ENCODE results near the gene MYO10.
"Not testable (repeated sequence)": the region's sequence is repeated elsewhere in the genome, so short reads cannot be mapped to it uniquely, and the experiment has no call there.

Gene MYO10

DNA sequence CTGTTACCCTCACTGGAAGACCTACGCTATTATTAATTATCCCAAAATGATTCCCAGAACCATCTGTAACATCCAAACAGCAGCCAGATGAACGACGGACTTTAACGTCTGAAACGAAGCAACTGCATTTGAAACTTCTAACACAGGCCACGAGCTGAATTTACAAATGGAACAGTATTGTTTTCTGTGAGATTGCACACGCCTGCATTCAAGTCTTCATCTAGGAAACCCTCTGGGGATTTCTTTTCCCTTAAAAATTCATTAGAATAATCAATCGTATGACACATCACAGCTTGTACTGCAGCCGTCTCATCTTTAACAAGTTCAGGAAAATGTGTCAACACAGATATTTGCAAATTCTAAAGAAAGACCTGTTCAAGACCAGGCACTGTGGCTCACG lies 80.2 kb downstream of the MYO10 start:
- DNase-seq, result no peak

DNA sequence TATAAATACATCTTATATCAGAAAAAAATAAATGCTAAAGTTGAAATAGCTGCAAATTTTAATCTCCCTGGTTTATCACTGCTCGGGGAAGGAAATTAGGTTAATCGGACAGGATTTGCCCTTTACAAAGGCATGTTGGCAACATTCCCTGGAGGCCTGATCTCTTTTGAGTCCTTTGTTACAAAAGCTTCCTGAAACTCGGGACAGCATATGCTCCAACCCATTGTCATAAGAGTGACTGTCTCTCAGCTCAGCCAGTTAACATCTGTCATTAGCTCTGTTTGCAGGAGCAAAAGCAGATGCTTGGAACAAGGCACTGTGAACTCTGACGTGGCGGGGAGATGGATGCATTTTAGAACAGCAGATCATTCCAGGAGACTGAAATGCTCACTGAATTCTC lies 80.6 kb downstream of the MYO10 start:
- DNase-seq, result no peak

DNA sequence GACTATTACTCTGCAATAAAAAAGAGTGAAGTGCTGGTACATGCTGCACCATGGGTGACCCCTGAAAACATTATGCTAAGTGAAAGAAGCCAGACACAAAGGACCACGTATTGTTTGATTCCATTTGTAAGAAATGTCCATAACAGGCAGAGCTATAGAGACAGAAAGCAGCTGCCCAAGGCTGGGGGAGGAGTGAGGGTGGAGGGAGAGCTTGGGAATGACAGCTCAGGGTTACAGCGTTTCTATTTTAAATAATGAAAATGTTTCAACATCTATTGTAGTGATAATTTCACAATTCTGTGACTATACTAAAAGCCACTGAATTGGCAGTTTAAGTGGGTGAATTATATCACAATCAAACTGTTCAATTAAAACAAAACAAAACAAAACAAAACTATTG lies 81.7 kb downstream of the MYO10 start:
- no peak for DNase-seq

DNA sequence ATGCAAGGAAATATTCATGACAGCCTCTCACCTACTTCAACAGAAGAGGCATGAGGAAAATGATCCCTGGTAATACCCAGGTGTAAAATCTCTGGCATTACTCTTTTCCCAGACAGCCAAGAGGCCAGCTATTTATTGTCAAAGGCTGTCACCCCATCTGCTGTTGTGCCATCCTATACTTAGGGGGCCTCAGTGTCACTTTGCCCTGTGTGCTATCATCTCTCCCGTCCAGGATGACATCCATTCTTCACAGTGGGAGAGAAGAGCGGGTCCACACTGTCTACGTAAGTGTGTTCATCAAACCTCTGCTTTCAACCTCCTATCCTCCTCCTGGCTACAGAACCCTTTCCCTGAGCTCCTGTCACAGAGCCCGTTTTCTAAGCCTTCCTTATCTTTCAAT lies 82.6 kb downstream of the MYO10 start:
- DNase-seq, result no peak

DNA sequence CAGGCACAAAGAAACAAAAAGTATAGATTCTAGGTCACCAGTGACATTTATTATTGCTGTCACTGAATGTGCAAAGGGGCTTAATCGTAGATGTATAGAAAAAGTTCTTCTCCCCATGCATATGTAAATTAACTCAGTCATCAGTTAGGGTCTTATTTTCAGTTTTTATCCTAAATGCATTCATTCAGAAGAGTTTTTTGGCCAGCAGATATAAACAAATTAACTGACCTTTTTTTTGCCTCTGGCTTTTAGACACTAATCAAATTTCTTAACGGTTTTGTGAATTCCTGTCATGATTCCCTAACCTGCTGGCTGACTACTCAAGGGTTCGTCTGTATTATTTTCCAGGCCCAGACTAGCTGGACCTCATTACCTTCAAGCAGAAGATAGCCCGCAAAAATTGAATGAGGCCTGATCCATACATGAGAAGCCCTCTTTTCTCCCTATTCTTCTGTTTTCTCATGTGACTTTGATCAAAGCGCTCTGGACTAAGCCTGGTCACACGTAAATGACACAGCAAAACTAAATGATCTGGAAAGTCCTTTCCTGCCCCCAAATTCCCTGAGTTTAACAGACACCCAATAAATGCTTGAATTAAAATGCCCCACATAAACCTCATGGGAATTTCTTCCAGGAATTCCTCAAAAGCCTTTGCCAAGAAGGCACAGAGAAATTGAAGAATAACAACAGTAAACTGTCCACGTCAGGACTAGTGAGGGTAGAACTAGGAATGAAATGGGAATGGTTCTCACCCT lies 83.7 kb downstream of the MYO10 start:
- DNase-seq, result no peak

DNA sequence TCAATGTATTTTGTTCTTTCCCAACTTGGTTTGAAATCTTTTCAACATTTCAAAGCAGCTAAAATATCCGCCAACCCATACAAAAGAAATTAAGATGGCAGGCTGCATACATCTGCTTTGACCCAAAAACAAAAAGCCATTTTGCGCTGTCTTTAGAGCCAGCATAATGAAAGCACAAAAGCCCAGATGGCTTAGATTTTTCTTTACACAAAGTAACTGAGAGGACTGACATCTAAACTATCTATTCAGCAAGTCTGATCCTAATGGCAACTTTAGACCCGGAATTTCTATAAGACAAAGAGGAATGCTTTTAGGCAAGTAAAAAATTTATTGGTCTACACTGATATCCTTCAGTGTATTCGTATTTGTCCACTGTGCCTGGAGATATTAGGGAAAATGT lies 86.3 kb downstream of the MYO10 start:
- no peak for DNase-seq

DNA sequence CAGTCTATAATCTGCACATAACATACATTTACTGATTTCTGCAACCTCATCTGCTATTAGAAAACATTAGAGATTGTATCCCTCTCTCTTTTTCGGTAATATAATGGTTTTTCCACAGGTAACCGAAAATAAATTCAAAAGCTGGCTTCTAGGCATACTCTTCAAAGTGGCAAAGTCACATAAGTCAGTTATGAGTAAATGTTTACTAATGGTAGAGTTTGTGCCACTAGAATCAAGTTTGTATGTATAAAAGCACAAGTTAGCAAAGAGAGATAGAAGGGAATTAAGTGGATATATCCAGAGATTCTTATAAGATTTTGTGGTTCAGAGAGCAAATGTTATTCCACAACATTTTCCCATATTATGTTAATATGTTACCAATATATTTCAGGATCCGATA lies 86.9 kb downstream of the MYO10 start:
- no peak for DNase-seq

DNA sequence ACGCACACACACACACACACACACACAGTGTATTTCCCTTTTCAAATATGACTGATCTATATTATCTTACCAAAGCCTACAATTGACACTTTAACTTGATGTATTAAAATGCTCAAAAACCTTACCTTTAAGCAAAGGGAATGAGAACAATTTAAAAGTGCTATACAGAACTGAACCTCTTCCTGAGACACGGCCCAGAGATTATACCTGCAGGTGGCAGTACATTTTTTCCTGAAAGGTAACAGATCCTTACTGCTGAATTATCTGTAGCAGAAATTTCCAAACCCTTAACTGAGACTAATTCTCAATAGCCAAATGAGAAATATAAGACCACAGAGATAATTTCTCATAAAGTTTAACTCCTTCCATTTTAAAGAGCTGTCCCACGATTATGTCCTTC lies 91.1 kb downstream of the MYO10 start:
- DNase-seq, result no peak

DNA sequence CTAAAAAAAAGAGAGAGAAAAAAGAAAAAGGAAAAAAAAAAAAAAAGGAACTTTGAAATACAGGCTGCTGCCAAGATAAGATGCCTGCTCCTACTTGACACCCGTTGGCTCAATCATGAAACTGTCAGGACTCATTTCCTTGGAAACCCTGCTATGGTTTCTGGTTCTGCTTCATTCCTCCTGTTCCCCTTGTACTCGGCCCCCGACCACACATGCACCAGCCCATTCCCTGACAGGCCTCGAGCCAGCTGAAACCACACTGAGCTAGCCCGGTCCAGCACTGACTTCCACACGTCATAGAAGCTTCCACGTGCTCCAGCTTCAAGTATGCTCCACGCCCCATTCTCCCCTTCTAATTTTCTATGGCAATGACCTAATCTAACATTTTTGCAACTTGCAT lies 93.2 kb downstream of the MYO10 start:
- DNase-seq, result no peak

DNA sequence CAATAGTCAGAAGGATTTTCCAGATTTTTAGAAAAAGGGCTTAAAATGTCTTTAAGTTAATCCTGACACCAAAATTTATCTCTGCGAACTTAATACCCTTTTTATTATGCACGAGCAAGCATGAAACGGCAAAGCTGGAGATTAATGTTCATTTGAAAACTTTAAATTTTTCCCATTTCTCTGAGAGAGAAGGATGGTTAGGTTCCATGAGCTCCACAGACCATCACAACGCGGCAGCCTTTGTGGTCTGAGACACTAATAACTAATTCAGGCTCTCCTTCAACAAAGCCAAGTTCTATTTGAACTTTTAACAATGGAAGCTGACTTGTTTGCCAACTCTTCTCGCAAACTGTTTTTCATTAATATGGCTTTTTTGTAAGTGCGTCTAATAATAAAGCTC lies 94.7 kb downstream of the MYO10 start:
- no peak for DNase-seq

DNA sequence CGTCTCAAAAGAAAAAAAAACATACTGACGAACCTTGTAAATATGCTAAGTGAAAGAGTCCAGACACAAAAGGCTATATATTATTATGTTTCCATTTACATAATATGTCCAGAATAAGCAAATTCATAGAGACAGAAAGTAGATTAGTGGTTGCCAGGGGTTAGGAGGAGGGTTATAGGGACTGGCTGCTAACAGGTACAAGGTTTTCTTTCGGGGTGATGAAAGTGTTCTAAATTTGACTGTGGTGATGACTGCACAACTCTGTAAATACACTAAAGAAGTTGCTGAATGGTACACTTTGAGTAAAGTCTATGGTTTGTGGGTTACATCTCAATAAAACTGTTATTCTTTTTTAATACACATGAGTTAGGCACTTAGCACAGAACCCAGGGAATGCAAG lies 98.8 kb downstream of the MYO10 start:
- DNase-seq, result no peak

DNA sequence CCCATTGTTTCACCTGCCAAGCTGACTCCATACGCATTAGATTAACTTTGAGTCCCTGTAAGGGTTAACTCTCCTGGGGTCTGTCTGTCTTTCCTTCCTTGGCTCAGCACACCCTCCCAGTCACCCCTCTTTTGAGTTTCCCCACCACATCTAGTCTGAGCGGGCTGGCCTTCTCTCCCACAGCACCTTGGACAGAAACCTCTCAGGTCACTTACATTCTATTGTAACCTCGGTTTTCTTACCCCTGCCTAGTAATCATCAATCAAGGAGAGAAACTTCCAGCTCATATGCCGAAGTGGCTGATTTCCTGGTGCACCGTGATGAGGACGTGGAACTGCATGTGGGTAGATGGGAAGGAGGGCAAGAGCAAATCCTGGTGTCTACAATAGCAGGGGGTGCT lies 102.1 kb downstream of the MYO10 start:
- DNase-seq, result no peak

DNA sequence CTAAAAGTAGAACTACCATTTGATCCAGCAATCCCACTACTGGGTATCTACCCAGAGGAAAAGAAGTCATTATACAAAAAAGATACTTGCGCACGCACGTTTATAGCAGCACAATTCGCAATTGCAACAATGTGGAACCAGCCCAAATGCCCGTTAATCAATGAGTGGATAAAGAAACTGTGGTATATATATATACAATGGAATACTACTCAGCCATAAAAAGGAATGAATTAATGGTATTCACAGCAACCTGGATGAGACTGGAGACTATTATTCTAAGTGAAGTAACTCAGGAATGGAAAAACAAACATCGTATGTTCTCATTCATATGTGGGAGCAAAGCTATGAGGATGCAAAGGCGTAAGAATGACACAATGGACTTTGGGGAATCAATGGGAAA lies 104.8 kb downstream of the MYO10 start:
- not testable (repeated sequence) for DNase-seq

DNA sequence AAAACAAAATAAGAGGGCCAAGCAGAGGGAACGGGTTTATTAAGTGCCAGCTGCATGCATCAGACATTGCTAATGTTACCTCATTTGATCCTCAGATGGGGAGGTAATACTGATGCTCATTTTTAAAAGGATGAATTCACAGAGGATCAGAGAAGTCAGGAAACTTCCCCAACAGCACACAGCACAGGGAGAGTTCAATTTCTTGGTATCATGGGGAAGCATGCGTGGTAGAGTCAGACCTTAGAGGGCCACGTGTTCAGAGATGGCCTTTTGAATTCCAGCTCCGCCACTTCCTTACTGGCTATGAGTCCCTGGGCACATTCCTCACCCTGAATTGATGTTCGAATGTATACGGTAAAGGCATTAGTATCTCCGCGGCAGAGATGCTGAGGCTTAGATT lies 108.3 kb downstream of the MYO10 start:
- no peak for DNase-seq

DNA sequence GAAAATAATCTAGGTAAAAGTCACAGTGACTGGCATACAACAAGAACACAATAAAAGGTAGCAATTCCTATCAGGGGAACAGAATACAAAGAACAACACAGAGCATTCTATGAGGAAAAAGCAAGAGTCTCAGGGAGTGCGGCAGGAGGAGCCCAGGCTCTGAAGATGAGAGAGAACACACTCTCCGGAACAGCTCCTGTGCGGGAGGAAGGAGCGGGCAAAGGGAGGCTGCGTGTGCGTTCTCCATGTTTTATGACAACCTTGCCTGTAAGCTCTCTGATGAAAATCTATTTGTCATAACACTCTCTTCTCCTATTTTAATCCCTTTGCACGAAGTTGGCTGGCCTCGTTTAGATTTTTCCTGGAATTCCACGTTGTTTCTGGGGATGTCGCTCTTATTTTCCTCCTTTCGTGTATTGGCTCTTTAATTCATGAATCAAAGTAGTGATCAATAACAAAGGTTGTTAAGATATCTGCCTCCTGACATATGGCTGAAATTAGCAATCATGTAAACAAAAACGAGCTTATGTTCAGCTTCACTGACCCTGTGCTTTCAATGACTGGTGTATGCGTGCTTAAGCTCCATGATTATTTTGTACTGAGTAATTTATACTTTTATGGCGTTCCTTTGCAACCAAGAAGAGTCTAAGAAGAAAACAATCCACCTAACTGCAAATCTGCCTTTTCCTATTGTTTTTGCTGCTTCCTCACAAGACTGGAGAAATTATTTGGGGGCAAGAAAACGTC lies 109.5 kb downstream of the MYO10 start:
- no peak for DNase-seq

DNA sequence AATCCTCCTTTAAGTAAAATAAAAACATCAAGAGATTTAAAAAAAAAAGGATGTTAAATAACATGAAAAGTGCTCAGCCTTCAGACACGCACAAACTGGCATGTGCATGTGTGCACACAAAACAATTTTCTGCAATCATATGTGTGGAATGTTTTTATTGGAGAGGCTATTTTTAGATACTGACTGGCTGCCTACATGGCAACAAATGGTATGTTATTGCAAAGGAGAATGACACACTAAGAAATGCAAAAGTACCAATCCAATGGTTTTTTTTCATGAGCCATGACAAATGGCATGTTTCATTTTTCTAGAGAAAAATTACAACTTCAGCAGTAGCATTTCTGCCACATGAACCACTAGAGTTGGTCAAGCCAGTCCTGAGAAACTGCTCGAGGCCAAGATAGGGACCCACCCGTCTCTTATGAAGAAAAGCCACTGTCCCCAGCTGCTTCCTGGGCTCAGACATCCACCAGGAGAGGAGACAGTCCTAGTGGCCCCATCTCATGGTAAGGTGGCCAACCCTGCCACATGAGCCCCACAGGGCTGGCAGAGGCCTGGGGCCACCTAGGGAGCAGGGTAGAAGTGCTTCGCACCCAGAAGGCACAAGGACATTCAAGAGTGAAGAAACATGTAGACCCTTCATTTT lies 116.4 kb downstream of the MYO10 start:
- DNase-seq, result no peak

DNA sequence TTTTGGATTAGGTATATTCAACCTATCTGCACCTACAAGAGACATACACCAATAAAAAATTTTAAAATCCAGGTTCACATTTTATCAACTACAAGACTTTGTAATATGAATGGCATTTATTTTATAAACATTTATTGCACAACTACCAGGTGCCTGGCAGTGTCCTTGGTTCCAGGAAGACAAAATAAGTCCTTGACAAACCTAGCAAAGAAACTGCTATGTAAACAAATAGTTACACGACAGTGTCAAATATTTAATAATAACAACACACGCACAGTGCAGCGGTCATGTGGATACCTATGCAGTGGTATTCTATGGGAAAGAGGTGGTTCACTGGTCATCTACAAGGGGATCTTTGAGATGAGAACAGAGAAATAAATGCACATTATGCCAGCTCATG lies 120.7 kb downstream of the MYO10 start:
- no peak for DNase-seq

DNA sequence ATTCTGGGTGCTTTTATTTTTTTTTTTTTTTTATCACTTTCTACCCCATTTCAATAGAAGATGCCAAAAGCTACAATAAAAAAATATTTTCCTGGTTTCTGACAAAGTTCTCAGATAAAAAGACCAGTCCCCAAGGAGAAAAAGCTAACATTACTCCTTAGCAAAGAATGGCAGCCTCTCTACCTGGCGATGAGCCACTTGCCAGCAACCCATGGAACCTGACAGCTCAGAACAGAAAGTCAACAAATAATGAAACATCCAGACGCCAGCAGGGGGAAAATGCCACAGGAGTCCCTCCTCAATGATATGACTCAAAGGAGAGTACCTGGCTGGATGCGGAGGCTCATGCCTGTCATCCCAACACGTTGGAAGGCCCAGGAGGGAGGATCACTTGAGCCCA lies 123.2 kb downstream of the MYO10 start:
- DNase-seq, result no peak

DNA sequence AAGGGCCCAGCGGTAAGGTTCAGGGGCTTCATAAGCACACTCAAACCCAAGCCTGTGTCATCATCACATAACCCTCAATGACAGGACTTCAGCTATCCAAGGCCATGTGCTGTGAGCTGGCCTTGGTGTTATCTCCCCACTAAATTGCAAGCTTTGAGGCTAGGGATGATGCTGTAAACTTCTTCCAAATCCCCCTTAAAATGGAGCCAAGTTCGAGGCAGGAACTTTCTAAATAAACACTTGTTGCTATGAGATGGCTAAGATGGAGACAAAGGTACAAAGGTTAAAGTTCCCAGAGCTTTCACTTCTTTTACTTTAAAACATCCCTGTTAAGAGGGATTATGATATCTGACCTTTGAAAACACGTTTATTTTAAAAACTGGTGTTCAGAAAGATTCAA lies 123.6 kb downstream of the MYO10 start:
- DNase-seq, result no peak

DNA sequence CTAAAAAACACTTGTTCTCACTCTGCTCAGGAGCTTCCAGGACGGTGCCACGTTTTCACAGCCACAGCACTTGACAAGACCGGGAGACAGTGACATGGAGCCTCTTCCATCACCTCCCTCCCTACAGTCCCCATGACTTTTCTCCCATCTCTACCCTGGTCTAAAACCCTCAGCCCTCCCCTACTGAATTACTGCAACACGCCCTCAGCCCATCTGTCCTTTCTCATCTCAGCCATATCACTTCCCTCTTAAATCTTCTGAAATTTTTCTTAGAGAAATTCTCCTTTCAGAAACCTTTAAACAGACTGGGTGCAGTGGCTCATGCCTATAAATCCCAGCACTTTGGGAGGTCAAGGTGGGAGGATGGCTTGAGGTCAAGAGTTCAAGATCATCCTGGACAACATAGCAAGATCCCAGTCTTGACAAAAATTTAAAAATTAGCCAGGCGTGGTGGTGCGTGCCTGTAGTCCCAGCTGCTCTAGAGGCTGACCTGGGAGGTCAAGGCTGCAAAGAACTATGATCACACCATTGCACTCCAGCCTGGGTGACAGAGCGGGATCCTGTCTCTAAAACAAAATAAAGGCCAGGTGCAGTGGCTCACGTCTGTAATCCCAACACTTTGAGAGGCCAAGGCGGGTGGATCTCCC lies 125.8 kb downstream of the MYO10 start:
- DNase-seq, result no peak

DNA sequence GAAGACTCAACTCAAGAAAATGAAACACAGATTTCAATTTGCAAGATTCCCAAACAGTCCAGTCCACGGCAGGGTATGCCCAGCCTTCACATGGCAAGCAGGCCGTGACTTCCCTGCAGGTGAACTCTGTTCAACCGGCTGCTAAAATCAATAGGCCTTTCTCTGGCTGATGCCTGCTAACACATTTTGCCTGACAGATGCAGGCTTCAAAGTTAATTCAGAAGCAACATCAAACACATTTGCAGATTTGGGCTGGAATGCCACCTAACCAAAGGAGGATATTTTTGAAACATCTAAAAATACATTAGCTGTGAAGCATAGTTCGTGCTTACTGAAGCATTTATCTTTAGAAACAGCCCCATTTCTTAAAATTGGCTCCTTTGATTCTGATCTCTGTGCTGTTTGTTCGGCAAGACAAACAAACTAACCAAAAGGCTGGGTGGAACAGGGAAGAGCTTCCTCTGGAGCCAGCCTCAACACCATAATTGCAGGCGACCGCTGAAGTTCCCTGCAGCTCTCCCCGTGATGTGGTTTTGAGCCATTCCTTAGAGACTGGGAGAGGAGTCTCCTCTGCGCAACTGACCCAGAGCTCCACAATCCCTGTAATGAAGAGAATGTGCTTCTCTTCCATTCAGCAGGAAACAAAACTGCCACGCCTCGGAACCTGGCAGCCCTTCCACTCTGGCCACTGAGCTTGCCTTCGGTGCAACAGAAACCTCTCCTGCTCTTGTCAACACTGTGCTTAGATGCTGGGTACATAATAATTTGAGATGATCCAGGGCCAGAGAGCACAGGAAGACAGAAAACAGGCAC lies 126.5 kb downstream of the MYO10 start:
- peak; percentile 85 for DNase-seq

DNA sequence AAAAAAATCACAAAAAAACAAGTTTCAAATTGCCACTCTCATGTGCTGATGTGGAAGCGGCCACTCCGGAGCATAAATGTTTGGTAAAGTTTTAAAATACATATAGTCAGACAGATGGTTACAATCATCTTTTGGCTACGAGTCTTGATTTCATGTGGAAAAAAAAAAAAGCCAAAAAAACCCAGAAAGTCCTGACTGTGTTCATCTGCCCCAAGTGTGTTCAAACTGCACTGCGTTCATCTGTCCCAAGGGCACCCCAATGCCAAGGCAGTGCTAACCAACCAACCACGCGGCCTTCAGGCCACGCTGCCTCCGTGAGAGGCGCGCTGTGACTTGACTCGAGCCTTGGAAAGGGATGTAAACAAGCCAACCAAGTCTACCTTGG lies 127.1 kb downstream of the MYO10 start:
- no peak for DNase-seq

DNA sequence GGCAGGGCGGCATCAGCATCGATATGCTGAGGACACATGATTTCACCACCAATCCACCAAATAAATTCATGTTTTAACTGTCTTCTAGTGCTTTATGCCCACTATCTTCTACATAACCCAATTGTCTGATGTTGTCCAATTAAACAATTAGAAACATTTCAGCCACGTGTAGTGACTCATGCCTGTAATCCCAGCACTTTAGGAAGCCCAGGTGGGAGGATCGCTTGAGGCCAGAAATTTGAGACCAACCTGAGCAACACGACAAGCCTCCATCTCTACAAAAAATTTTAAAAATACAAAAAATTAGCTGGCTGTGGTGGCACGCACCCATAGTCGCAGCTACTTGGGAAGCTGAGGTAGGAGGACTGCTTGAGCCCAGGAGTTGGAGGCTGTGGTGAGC lies 128.1 kb downstream of the MYO10 start:
- no peak for DNase-seq
